Neuronal stem cell (in vitro differentiated cells): Measurements from ENCODE around the gene ZBTB40.

ENCODE experiments used
- DNase-seq: peaks from one replicate; pipeline ENCODE4 v3.0.0-alpha.2; 2013; ENCODE audit warnings: low spot score
- H2AFZ ChIP-seq: one replicate; pipeline ENCODE4 v1.6.1; 2013; ENCODE audit warnings: mild to moderate bottlenecking, low read length, inconsistent platforms
- H2AK5ac ChIP-seq: 2 replicates; pipeline ENCODE4 v1.6.1; 2013; ENCODE audit warnings: low read depth, mild to moderate bottlenecking, inconsistent platforms, low read length, moderate library complexity, mixed read lengths
- H2BK120ac ChIP-seq: 2 replicates; pipeline ENCODE4 v1.6.1; 2013; ENCODE audit warnings: low read depth, mild to moderate bottlenecking, inconsistent platforms, low read length, moderate library complexity, mixed read lengths
- H2BK12ac ChIP-seq: one replicate; pipeline ENCODE4 v1.6.1; 2013; ENCODE audit warnings: low read length, inconsistent platforms
- H2BK15ac ChIP-seq: 2 replicates; pipeline ENCODE4 v1.6.1; 2013; ENCODE audit warnings: mild to moderate bottlenecking, low read length, inconsistent platforms, mixed read lengths
- H2BK5ac ChIP-seq: one replicate; pipeline ENCODE4 v1.6.1; 2013; ENCODE audit warnings: inconsistent platforms, mild to moderate bottlenecking, low read length, moderate library complexity
- H3K14ac ChIP-seq: one replicate; pipeline ENCODE4 v1.6.1; 2013; ENCODE audit warnings: low read length, inconsistent platforms
- H3K18ac ChIP-seq: 2 replicates; pipeline ENCODE4 v1.6.1; 2013; ENCODE audit warnings: low read length, inconsistent platforms
- H3K23ac ChIP-seq: 2 replicates; pipeline ENCODE4 v1.6.1; 2013; ENCODE audit warnings: low read depth, mild to moderate bottlenecking, mixed read lengths, low read length, inconsistent platforms; ENCODE audit not compliant: poor library complexity
- H3K27ac ChIP-seq: replicated peaks from 3 replicates; pipeline ENCODE4 v1.5.1; 2013; ENCODE audit warnings: low read length, inconsistent platforms
- H3K27me3 ChIP-seq, 3 experiments: 2 replicates each; pipeline ENCODE4 v1.6.1; 2013; ENCODE audit warnings: low read length in 3 of 3, mild to moderate bottlenecking in 2 of 3, inconsistent platforms in 1 of 3, low read depth in 1 of 3, mixed read lengths in 1 of 3, moderate library complexity in 1 of 3; ENCODE audit not compliant: control insufficient read depth in 3 of 3, insufficient read depth in 3 of 3
- H3K36me3 ChIP-seq, 2 donors: replicated peaks in 1 of 2; 2 replicates each; pipeline ENCODE4 v1.6.1; 2013; ENCODE audit warnings: low read length in 2 of 2; ENCODE audit not compliant: control insufficient read depth in 2 of 2, insufficient read depth in 2 of 2
- H3K4ac ChIP-seq: 2 replicates; pipeline ENCODE4 v1.6.1; 2013; ENCODE audit warnings: inconsistent platforms, mild to moderate bottlenecking, low read length, moderate library complexity
- H3K4me1 ChIP-seq, 2 donors: 1 replicate in 1 of 2; 2 replicates in 1 of 2; pipeline ENCODE4 v1.6.1; 2013; ENCODE audit warnings: low read length in 2 of 2, low read depth in 1 of 2; ENCODE audit not compliant: control insufficient read depth in 2 of 2, insufficient read depth in 1 of 2
- H3K4me2 ChIP-seq: one replicate; pipeline ENCODE4 v1.6.1; 2013; ENCODE audit warnings: mild to moderate bottlenecking, low read length, inconsistent platforms; ENCODE audit not compliant: insufficient read depth, poor library complexity, severe bottlenecking
- H3K4me3 ChIP-seq, 2 donors: 2 replicates each; pipeline ENCODE4 v1.5.1; 2013; ENCODE audit warnings: low read length in 2 of 2, mild to moderate bottlenecking in 2 of 2, inconsistent platforms in 1 of 2, moderate library complexity in 1 of 2
- H3K79me1 ChIP-seq: one replicate; pipeline ENCODE4 v1.6.1; 2013; ENCODE audit warnings: low read depth, mild to moderate bottlenecking, inconsistent platforms, low read length, moderate library complexity
- H3K9ac ChIP-seq: one replicate; pipeline ENCODE4 v1.6.1; 2013; ENCODE audit warnings: mild to moderate bottlenecking, low read depth, low read length, inconsistent platforms; ENCODE audit not compliant: poor library complexity
- H3K9me3 ChIP-seq, 2 donors: replicated peaks in 1 of 2; 2 replicates each; pipeline versions ENCODE3 to v1.6.1; 2013; ENCODE audit warnings: low read length in 2 of 2, mild to moderate bottlenecking in 2 of 2, inconsistent platforms in 1 of 2, low read depth in 1 of 2, mixed read lengths in 1 of 2, moderate library complexity in 1 of 2; ENCODE audit not compliant: control insufficient read depth in 2 of 2, insufficient read depth in 1 of 2
- H4K8ac ChIP-seq: one replicate; pipeline ENCODE4 v1.6.1; 2013; ENCODE audit warnings: low read depth, mild to moderate bottlenecking, inconsistent platforms, low read length, moderate library complexity
- H4K91ac ChIP-seq: one replicate; pipeline ENCODE4 v1.6.1; 2013; ENCODE audit warnings: low read length, low read depth, mild to moderate bottlenecking, inconsistent platforms; ENCODE audit not compliant: poor library complexity
- WGBS, 2 donors: extraction: QIAGEN DNeasy Blood & Tissue Kit; methylation state at CpG; one replicate each; pipeline ENCODE4 v1.1.7; 2013; ENCODE audit warnings: missing lambda C conversion rate in 2 of 2, mixed read lengths in 1 of 2; ENCODE audit not compliant: insufficient read length in 2 of 2, insufficient replicate concordance in 1 of 2; ENCODE audit errors: extremely low coverage in 2 of 2; 5-methylcytosine and 5-hydroxymethylcytosine counted together

Gene ZBTB40

GRCh38 chr1:22550021-22550420 lies 98.4 kb downstream of the ZBTB40 start:
- Histone ChIP-seq H4K8ac (peak overlapping the region; percentile 31), H3K27ac (no peak overlapping the region), H3K4me2 (no peak overlapping the region), H3K23ac (peak overlapping the region; percentile 53), H3K18ac (peak overlapping the region; percentile 45), H3K4me1 (peaks cover 5 to 7% of the 10 kb centered on the region in 2 donors), H3K4ac (no peak overlapping the region), H2AK5ac (peak overlapping the region; percentile 66), H2BK5ac (peak overlapping the region; percentile 32), H3K36me3 (no peaks in the 10 kb centered on the region), H3K4me3 (no peak overlapping the region), H3K9ac (peak overlapping the region; percentile 68), H2AFZ (no peak overlapping the region), H4K91ac (no peak overlapping the region), H2BK120ac (no peak overlapping the region), H3K79me1 (peaks cover 2% of the 10 kb centered on the region), H2BK12ac (peak overlapping the region; percentile 8), H2BK15ac (no peak overlapping the region), H3K14ac (peak overlapping the region; percentile 87), H3K27me3 (peaks cover 0 to 94% (median 20%) of the 10 kb centered on the region in 3 experiments), H3K9me3 (no peaks in the 10 kb centered on the region)
- no CpG with 5 or more reads among the region's 11 CpGs for WGBS, 2 donors
- no peak for DNase-seq

GRCh38 chr1:22551591-22551990 lies 99.9 kb downstream of the ZBTB40 start:
- WGBS, 2 donors = no CpG with 5 or more reads among the region's 17 CpGs

GRCh38 chr1:22552021-22552420 lies 100.4 kb downstream of the ZBTB40 start:
- H3K27me3 ChIP-seq = peaks cover 0 to 87% (median 21%) of the 10 kb centered on the region in 3 experiments
- no peak overlapping the region for H3K4me2 ChIP-seq
- no CpG with 5 or more reads among the region's 5 CpGs for WGBS, 2 donors
- no peak overlapping the region for H2BK15ac ChIP-seq
- H3K14ac ChIP-seq = no peak overlapping the region
- H3K79me1 ChIP-seq = peaks cover 2% of the 10 kb centered on the region
- no peak overlapping the region for H2AK5ac ChIP-seq
- H2BK120ac ChIP-seq = no peak overlapping the region
- no peaks in the 10 kb centered on the region for H3K36me3 ChIP-seq
- no peak overlapping the region for H3K18ac ChIP-seq
- H3K9ac ChIP-seq = no peak overlapping the region
- no peak overlapping the region for H2AFZ ChIP-seq
- H3K4me1 ChIP-seq = peaks cover 13 to 18% of the 10 kb centered on the region in 2 donors
- no peak overlapping the region for H4K8ac ChIP-seq
- no peak overlapping the region for H2BK5ac ChIP-seq
- no peak overlapping the region for H3K4ac ChIP-seq
- no peak overlapping the region for H3K23ac ChIP-seq
- H3K27ac ChIP-seq = no peak overlapping the region
- H3K4me3 ChIP-seq = no peak overlapping the region
- no peaks in the 10 kb centered on the region for H3K9me3 ChIP-seq
- no peak for DNase-seq
- no peak overlapping the region for H2BK12ac ChIP-seq
- no peak overlapping the region for H4K91ac ChIP-seq

More at GRCh38 chr1:22551591-22551990, 99.9 kb downstream of the ZBTB40 start:
- Histone ChIP-seq H3K27ac (no peak overlapping the region), H3K27me3 (peaks cover 0 to 87% (median 21%) of the 10 kb centered on the region in 3 experiments), H2BK5ac (no peak overlapping the region), H3K4me2 (no peak overlapping the region), H2BK12ac (no peak overlapping the region), H3K14ac (peak overlapping the region; percentile 47), H3K4me3 (no peak overlapping the region), H4K91ac (no peak overlapping the region), H3K9ac (no peak overlapping the region), H2BK120ac (no peak overlapping the region), H3K36me3 (no peaks in the 10 kb centered on the region), H2BK15ac (no peak overlapping the region), H3K4ac (no peak overlapping the region), H2AK5ac (peak overlapping the region; percentile 52), H3K4me1 (peaks cover 10 to 14% of the 10 kb centered on the region in 2 donors), H3K18ac (peak overlapping the region; percentile 57), H3K79me1 (peaks cover 2% of the 10 kb centered on the region), H2AFZ (no peak overlapping the region), H3K9me3 (no peaks in the 10 kb centered on the region), H3K23ac (no peak overlapping the region), H4K8ac (no peak overlapping the region)
- DNase-seq = no peak

- H3K27me3 ChIP-seq = peaks cover 0 to 86% (median 17%) of the 10 kb centered on the region in 3 experiments
- WGBS, 2 donors = no CpG with 5 or more reads among the region's 18 CpGs
- H2BK120ac ChIP-seq = no peak overlapping the region
Observed at GRCh38 chr1:22553104-22553880, 101.6 kb downstream of the ZBTB40 start.

More at GRCh38 chr1:22553104-22553880, 101.6 kb downstream of the ZBTB40 start:
- H3K36me3 ChIP-seq = no peaks in the 10 kb centered on the region
- H3K4me3 ChIP-seq = no peak overlapping the region
- peak overlapping the region; percentile 12 for H3K9ac ChIP-seq
- no peaks in the 10 kb centered on the region for H3K9me3 ChIP-seq
- H4K91ac ChIP-seq = peak overlapping the region; percentile 41
- H4K8ac ChIP-seq = no peak overlapping the region
- no peak overlapping the region for H3K4ac ChIP-seq
- H2BK5ac ChIP-seq = no peak overlapping the region
- peak overlapping the region; percentile 78 for H2AK5ac ChIP-seq
- no peak overlapping the region for H3K27ac ChIP-seq
- H2BK12ac ChIP-seq = no peak overlapping the region
- peak overlapping the region; percentile 28 for H3K14ac ChIP-seq
- H3K4me1 ChIP-seq = peaks cover 14 to 21% of the 10 kb centered on the region in 2 donors
- DNase-seq = no peak
- no peak overlapping the region for H3K4me2 ChIP-seq
- peak overlapping the region; percentile 67 for H3K23ac ChIP-seq
- no peak overlapping the region for H2BK15ac ChIP-seq
- no peak overlapping the region for H2AFZ ChIP-seq
- H3K79me1 ChIP-seq = peaks cover 2% of the 10 kb centered on the region
- peak overlapping the region; percentile 41 for H3K18ac ChIP-seq
